GM21515 (cell line): ENCODE data around the gene CBLN3.
"Not testable (repeated sequence)": the region's sequence is repeated elsewhere in the genome, so short reads cannot be mapped to it uniquely, and the experiment has no call there.

ENCODE experiments used
- ATAC-seq: cut with Tn5 transposase; IDR thresholded peaks from one replicate; pipeline ENCODE4 v1.9.1; 2021; ENCODE audit not compliant: unreplicated experiment

The CBLN3 gene

GRCh38 chr14:24406416-24406815 is 23.1 kb downstream of the CBLN3 start:
- no peak for ATAC-seq

- no peak for ATAC-seq
Measured at GRCh38 chr14:24404814-24405213, 24.7 kb downstream of the CBLN3 start.

- ATAC-seq, result no peak
Measured at GRCh38 chr14:24403294-24403998, 26.0 kb downstream of the CBLN3 start.

- no peak for ATAC-seq
Measured at GRCh38 chr14:24401810-24402702, 27.4 kb downstream of the CBLN3 start.

GRCh38 chr14:24399999-24400718 is 29.3 kb downstream of the CBLN3 start:
- no peak for ATAC-seq

- ATAC-seq, result no peak
Measured at GRCh38 chr14:24399447-24399822, 30.0 kb downstream of the CBLN3 start.

GRCh38 chr14:24398653-24399446 is 30.6 kb downstream of the CBLN3 start, which contains the start of gene NYNRIN:
TSS of gene NYNRIN (plus strand) at chr14:24399003. CDS start at chr14:24399247, 244 bp downstream.
- ATAC-seq, result no peak

GRCh38 chr14:24398293-24398652 is 31.2 kb downstream of the CBLN3 start:
- ATAC-seq, result no peak

- ATAC-seq, result no peak
Measured at GRCh38 chr14:24397639-24398292, 31.7 kb downstream of the CBLN3 start.

GRCh38 chr14:24395609-24396582 is 33.6 kb downstream of the CBLN3 start:
- ATAC-seq, result no peak

GRCh38 chr14:24394275-24394674 is 35.2 kb downstream of the CBLN3 start:
- no peak for ATAC-seq

- no peak for ATAC-seq
Measured at GRCh38 chr14:24392325-24393091, 37.0 kb downstream of the CBLN3 start.

GRCh38 chr14:24390701-24391468 is 38.6 kb downstream of the CBLN3 start:
- no peak for ATAC-seq

- ATAC-seq, result no peak
Measured at GRCh38 chr14:24389226-24389848, 40.1 kb downstream of the CBLN3 start.

GRCh38 chr14:24388474-24389179 is 40.8 kb downstream of the CBLN3 start:
- no peak for ATAC-seq

GRCh38 chr14:24387579-24387978 is 41.9 kb downstream of the CBLN3 start:
- not testable (repeated sequence) for ATAC-seq

- ATAC-seq, result no peak
Measured at GRCh38 chr14:24387009-24387345, 42.5 kb downstream of the CBLN3 start.
